Ureter (tissue), 1 donor: ENCODE data around the gene DAB2IP. TPM values are rescaled to one million over a fixed set of nuclear protein-coding genes. Genes with fewer than 3 reads are reported as not detected.

Source experiments
- DNase-seq: peaks from one replicate; pipeline ENCODE4 v3.0.0-alpha.2; 2020; ENCODE audit warnings: low spot score
- total RNA-seq: library from RNA; stranded (reverse); gene quantifications from one replicate; pipeline ENCODE4 v1.2.4, GENCODE V29; 2023
- donor health status: DM: yes; HTN: yes; CAD: no.

DAB2IP gene
- total RNA-seq, 1 donor from 2014 or later, result 103 TPM

DNA sequence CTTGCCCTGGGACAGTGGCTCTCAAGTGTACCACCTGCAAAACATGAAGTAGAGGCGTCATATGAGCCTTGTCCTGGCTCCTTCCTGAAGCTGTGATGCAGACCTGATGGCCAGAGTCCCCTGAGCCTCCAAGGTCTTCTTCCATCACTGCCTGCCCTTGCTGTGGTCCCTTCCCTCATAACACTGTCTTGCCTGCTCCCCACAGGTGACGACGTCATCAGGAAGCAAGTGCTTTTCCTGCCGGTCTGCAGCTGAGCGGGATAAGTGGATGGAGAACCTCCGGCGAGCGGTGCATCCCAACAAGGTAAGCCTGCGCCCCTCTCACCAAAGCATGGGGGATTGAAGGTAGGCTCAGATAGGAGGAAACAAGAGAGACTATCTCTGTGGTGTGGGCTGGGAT lies 107.3 kb downstream of the DAB2IP start:
- DNase-seq, result no peak

DNA sequence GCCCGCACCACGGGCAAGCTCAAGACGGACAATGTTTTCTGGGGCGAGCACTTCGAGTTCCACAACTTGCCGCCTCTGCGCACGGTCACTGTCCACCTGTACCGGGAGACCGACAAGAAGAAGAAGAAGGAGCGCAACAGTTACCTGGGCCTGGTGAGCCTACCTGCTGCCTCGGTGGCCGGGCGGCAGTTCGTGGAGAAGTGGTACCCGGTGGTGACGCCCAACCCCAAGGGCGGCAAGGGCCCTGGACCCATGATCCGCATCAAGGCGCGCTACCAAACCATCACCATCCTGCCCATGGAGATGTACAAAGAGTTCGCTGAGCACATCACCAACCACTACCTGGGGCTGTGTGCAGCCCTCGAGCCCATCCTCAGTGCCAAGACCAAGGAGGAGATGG lies 108.6 kb downstream of the DAB2IP start:
- no peak for DNase-seq

DNA sequence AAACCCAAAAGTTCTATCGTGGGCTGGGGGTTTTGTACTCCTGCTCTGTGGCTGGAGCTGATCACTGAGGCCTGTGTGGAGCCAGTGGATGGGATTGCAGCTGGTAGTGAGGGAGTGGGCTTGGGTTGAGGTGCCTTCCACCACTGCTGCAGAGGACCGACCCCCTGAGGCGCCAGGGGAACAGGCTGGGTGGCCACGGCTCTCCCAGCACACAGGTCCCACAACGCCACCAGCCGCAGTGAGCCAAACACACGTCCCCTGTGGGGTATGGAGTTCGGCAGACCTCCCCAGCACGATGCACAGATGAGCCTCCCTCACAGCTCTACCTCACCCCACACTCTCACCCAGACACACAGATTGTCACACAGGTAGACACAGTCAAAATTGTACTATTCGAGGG lies 109.1 kb downstream of the DAB2IP start:
- DNase-seq, result no peak

DNA sequence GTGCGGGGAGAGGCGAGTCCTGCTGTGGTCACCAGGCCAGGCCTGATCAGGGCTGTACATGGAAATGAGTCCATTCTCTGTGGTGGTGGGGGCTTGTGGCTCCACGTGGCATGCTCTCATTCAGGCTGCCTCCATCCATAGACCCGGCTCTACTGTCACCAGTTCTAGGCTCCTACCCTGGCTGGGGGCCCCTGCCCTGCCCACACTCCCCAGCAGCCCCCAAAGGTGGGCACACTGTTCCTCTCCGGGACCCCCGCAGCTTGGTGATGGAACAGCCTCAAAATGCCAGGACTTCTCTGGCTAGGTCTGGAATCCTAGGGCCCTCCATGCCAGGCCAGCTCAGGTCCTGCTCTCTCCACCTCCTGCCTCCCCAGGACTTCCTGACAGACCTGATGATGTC lies 111.7 kb downstream of the DAB2IP start:
- no peak for DNase-seq

DNA sequence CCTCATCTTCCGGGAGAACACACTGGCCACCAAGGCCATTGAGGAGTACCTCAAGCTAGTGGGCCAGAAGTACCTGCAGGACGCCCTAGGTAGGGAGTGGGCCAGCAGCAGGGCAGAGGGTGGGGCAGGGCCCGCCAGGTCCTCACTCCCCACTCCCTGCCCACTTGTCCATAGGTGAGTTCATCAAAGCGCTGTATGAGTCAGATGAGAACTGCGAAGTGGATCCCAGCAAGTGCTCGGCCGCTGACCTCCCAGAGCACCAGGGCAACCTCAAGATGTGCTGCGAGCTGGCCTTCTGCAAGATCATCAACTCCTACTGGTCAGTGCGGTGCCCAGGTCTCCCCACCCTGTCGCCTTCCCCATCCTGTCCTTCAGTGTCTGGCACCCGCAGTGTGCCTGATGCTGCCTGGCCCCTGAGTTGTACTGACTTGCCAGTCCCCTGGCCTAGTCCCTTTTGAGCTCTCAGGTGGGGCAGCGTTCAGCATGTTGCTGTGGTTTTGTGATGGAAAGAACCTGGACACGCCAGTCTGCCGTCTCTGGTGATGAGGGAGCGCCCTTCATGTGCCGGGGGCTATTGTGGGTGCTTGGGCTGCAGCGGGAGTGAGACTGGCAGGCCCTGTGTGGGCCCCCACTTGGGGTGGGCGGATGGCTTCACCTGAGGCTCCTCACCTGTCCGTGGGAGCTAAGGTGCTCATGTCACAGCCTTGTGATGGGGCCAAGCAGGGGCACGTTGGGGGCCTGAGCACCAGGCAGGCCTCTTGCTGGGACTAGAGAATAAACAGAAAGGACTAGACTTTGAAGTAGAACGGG lies 112.3 kb downstream of the DAB2IP start:
- DNase-seq, result no peak

DNA sequence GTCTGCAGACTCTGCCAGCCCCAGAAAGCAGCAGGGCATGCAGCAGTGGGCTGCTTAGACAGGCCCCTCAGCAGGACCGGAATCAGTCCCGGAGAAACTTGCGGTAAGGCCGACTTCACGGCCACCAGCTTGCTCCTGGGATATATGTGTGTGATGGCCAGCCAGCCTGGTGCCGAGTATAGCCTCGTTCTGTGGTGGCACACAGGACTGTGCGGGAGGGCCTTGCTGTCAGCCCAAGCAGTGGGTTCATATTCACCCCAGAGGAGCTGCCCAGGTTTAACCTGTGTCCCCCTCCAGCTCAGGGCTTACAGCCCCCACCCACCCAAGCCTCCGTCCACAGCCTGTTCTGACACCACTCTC lies 112.9 kb downstream of the DAB2IP start:
- DNase-seq, result no peak

DNA sequence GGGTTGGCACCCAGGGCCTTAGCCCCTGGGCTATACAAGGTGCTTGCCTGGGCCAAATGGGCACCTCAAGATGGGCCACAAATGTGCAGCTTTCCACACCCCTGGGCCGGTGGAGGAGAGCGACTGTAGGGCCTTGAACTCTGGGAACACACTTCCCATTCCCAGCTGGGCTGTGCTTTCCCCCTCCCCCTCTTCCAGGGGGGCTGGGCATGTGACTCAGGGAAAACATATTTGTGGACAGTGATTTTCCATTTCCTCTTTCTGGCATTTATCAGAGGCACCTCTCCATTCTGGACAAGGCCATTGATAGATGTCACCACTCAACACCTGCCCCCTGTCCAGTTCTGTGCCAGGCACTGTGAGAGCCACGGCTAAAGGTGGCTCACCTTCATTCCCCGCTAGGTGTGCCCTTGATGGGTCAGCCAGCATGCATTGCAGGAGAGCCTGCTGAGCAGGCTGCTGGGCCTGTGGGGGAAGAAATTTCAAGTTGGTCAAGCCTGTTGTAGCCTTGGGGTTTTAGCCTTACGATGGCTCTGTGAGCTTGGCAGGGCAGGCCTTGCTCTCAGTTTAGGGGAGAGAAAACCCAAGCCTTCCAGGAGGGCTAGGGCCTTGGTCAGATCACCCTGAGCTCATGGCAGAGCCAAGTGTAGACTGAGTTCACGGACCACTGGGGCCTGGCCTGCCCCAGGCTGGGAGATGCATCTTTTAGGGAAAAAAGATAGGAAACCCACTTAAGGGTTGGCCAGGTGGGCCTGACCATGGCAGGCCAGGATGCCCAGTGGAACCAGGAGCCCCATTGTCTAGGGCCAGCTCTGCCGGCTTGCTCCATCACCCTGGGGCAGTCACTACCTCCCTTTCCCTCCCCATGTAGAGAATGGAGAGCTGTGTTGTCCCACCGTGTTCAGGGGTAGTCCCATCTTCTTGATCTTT lies 113.9 kb downstream of the DAB2IP start:
- DNase-seq, result no peak

DNA sequence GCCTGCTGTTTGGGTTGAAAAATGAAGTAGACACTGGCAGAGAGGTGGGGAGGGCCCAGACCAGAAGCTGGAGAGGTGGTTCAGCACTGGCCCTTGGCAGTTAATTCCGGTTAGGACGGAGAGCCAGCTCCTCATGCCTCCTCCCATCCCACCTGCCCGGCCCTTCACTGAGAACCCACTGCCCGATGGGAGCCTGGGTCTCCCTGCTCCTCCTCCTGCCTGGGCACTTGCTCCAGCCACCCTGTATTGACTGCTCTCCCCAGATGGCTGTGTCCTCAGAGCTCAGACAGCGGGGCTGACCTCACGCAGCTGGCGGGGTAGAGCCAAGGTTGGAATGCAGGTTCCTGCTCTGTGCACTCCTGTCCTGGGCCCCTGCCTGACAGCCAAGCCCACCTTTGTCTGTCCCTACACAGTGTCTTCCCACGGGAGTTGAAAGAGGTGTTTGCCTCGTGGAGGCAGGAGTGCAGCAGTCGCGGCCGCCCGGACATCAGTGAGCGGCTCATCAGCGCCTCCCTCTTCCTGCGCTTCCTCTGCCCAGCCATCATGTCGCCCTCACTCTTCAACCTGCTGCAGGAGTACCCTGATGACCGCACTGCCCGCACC lies 114.7 kb downstream of the DAB2IP start:
- DNase-seq, result no peak

DNA sequence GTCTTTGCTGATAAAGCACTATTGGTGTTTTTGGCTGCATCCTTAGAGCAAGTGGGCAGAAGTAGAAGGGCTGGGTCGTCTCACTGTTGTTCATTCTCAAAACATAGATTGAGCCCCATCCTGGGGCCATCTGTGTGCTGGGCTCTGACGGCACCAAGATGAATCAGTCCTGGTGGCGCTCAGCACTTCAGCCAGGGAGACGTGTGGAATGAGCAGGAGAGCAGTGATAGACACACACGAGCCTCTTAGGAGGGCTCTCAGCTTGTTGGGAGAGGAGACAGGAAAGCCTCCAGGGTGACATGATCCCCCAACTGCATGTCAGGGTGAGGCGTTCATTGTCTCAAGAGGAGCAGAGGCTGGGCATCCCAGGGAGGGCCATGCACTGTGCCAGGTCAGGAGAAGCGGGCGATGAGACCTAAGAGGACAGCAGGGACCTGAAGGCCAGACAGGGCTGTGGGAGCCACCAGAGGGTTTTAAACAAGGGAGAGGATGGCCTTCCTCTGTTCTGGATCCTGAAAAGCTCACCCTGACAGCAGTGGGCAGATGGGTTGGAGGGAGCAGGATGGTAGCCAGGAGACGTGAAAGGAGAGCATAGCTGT lies 115.8 kb downstream of the DAB2IP start:
- no peak for DNase-seq

DNA sequence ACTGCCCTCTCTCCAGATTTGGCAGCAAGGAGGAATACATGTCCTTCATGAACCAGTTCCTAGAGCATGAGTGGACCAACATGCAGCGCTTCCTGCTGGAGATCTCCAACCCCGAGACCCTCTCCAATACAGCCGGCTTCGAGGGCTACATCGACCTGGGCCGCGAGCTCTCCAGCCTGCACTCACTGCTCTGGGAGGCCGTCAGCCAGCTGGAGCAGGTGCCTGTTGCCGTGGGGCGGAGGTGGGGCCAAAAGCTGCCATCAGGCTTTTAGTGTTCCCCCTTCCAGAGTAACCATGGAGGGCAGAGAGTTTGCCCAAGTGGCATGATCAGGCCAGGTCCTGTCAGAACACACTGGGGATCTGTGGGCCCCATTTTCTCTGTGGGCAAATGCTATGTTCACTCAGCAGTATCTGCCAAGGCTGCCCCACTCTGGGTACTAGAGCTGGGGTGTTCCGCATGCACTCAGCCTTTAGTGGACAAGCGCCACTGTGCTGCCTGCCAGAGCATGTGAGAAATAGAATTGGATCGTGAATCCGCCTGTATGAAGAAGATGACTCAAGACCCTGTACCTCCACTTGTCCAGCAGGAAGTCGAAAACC lies 117.1 kb downstream of the DAB2IP start:
- no peak for DNase-seq

DNA sequence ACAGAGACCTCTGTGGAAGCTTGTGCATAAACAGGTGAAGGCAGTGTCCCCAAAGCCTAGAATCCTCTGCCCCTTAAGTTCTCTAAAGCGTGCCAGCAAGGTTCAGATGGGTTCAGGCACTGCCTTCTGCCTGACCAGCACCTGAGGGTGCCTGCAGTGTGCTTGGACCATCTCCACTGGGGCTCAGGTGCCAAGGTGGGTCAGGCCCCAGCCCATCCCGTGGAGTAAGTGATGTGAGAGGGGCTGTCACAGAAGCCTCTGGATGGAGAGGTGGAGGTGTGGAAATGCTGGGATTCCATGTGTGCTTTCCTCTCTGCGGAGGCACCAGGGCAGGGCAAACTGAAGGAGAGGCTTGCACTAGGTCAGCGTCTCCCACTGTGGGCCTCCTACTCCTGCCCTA lies 118.5 kb downstream of the DAB2IP start:
- no peak for DNase-seq

DNA sequence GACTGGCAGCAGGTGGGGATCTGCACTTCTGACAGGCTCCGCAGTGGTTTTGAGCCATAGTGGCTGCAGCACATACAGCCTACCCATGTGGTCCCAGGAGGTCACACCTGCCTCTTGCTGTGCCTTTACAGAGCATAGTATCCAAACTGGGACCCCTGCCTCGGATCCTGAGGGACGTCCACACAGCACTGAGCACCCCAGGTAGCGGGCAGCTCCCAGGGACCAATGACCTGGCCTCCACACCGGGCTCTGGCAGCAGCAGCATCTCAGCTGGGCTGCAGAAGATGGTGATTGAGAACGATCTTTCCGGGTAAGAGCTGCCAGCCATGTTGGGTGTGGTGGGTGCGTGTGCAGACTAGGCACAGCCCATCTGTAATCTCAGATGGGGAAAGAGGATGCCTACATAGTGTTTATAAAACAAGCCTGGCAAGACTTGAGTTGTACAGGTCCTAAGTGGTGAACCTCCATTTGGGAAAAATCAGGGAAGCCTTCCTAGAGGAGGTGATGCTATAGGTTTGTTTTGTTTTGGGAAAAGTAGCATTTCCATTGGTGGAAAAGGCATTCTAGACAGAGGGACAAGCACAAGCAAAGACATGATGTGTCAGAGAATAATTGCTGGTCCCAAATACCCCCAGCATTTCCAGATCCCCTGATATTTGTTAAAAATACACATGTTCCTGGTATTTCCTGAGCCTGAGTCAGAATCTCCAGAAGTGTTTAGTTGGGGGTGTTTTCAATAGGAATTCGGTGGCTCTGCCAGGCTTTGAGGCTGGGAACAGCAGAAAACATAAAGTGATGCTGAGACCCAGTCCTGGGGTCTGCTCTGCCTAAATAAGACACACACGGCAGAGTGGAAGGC lies 119.2 kb downstream of the DAB2IP start:
- DNase-seq, result no peak

DNA sequence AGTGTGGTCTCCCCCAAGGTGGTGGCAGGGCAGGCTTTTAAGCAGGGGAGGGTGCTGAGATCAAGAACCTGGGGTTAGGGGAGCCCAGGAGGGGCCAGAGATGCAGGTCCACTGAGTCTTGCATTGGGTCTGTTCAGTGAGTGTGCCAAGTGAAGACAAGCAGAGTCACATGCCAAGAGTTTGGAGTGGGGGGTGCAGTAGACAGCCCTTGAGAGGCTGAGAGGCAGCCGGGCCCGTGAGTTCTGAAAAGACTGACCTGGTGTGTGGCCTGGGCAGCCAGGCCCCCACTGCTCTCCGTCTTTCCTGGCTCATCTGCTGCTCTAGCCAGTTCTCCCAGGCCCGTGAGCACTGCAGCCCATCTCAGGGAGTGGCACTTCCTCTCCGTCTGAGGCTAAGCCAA lies 120.0 kb downstream of the DAB2IP start:
- DNase-seq, result no peak

DNA sequence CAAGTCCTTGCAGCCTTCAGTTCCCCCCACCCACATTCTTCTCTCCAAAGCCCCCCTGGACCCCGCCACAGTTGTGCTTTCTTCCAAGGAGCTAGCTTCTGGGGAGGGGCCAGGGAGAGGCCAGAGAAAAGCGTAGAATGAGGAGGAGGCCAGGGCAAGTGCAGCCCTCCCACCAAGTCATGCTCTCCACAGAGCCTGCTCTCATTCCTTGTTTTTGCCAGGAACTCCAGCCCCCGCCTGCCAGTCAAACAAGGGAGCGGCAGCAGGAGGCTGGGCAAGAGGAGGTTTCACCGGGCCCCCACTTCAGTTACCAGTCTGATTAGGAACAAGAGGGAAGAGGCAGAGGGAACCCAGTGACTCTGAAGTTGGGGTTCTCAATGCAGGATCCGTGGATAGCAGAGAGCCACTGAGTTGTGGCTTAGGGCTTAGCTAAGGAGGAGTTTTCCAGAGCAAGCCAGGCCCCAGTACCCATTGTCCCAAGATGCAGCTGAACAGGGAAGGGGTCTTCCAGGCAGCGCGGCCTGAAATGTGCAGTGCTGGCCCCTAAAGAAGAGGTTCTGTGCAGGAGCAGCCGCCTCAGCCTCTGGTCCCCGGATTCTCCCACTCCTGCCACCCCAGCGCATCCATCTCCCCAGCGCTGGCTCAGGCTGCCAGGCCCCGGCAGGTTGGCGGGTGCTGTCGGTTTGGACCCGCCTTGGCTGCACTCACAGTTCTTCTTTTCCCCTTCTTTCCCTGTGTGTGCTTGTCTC lies 120.6 kb downstream of the DAB2IP start:
- DNase-seq, result no peak

DNA sequence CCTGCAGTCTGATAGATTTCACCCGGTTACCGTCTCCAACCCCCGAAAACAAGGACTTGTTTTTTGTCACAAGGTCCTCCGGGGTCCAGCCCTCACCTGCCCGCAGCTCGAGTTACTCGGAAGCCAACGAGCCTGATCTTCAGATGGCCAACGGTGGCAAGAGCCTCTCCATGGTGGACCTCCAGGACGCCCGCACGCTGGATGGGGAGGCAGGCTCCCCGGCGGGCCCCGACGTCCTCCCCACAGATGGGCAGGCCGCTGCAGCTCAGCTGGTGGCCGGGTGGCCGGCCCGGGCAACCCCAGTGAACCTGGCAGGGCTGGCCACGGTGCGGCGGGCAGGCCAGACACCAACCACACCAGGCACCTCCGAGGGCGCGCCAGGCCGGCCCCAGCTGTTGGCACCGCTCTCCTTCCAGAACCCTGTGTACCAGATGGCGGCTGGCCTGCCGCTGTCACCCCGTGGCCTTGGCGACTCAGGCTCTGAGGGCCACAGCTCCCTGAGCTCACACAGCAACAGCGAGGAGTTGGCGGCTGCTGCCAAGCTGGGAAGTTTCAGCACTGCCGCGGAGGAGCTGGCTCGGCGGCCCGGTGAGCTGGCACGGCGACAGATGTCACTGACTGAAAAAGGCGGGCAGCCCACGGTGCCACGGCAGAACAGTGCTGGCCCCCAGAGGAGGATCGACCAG lies 121.3 kb downstream of the DAB2IP start:
- no peak for DNase-seq

DNA sequence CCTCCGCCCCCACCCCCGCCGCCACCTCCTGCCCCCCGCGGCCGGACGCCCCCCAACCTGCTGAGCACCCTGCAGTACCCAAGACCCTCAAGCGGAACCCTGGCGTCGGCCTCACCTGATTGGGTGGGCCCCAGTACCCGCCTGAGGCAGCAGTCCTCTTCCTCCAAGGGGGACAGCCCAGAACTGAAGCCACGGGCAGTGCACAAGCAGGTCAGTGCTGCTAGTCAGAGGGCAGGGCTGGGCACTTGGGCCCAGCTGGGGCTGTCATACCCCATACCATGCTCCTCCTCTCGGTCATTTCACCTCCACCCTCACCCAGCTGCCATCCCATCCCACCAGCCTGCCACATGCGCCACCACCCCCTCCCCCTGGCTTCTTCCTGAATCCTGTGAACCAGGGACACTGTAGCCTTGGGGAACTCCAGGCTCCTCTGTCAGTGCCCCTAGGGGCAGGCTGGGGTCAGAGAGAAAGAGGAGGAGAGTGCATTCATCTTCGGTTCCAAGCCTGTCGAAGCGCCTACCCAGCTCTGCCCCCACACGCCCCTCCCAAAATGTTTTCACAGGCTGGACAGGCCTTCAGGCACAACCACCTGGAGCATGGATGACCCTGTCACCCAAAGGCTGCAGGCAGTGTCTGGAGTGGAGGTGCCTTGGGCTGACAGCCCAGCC lies 122.0 kb downstream of the DAB2IP start:
- no peak for DNase-seq

DNA sequence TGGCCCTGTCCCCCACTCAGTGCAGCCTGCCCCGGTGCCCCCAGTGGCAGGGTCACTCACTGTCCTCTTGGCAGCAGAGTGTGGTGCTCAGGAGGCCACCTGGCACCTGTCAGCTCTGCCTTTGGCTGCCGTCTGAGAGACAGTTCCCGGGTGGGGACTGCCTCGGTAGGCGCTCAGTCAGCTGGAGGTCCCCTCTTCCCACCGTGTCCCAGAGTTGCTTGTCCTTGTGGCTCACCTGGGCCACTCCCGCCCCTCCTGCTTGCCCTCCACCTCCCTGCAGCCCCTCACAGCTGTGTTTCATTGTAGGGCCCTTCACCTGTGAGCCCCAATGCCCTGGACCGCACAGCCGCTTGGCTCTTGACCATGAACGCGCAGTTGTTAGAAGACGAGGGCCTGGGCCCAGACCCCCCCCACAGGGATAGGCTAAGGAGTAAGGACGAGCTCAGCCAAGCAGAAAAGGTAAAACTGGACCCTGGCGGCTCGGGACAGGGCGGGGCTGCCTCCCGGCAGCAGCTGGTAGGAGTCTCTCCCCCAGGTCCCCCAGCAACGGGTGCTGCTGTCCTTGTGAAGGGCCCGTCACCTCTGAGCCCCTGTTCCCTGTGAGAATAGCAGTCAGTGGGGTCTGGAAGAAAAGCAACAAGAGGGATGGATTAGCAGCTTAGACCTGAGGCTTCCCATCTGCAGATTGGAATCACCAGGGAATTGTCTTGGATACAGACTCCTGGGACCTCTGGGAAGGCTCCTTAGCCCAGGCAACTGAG lies 122.7 kb downstream of the DAB2IP start:
- no peak for DNase-seq
